Natural killer cell (primary cell): ENCODE results near the gene WDR47. TPM values are rescaled to one million over a fixed set of nuclear protein-coding genes. Genes with fewer than 3 reads are reported as not detected.

Source experiments
- ATAC-seq, 3 donors: fragments of 150-1000 bp in 2 of 3; fragments of 200-7000 bp in 1 of 3; cut with Tn5 transposase; 1 replicate in 1 of 3; 2 replicates in 2 of 3; pipeline ENCODE4 v1.10.0; 2021; ENCODE audit warnings: mild to moderate bottlenecking in 2 of 3, moderate library complexity in 2 of 3
- DNase-seq, 2 donors: peaks; one replicate each; pipeline versions ENCODE4 v3.0.0 to v3.0.0-alpha.2; 2013 to 2021; ENCODE audit warnings: mixed read lengths in 1 of 2
- H3K27ac ChIP-seq: one replicate; pipeline ENCODE4 v1.5.1; 2013; ENCODE audit warnings: mild to moderate bottlenecking, low read length
- H3K27me3 ChIP-seq: one replicate; pipeline ENCODE4 v1.6.1; 2013; ENCODE audit warnings: low read length; ENCODE audit not compliant: control insufficient read depth, insufficient read depth
- H3K36me3 ChIP-seq: one replicate; pipeline ENCODE4 v1.6.1; 2013; ENCODE audit warnings: low read length; ENCODE audit not compliant: control insufficient read depth, insufficient read depth
- H3K4me1 ChIP-seq: one replicate; pipeline ENCODE4 v1.6.1; 2013; ENCODE audit warnings: low read length; ENCODE audit not compliant: control insufficient read depth, insufficient read depth
- H3K4me3 ChIP-seq: one replicate; pipeline ENCODE4 v1.5.1; 2013; ENCODE audit warnings: low read length
- H3K9me3 ChIP-seq: one replicate; pipeline ENCODE4 v1.6.1; 2013; ENCODE audit warnings: low read length; ENCODE audit not compliant: control insufficient read depth, insufficient read depth
- H3K27ac Mint-ChIP-seq, 2 donors: one replicate each; pipeline ENCODE4 v1.8.0; 2022; ENCODE audit warnings: mild to moderate bottlenecking in 2 of 2, mixed read lengths in 2 of 2, moderate library complexity in 1 of 2
- H3K27me3 Mint-ChIP-seq, 2 donors: one replicate each; pipeline ENCODE4 v1.8.0; 2022; ENCODE audit warnings: low read depth in 2 of 2, mixed read lengths in 2 of 2
- H3K36me3 Mint-ChIP-seq: one replicate; pipeline ENCODE4 v1.8.0; 2022; ENCODE audit warnings: mixed read lengths
- H3K4me1 Mint-ChIP-seq, 2 donors: one replicate each; pipeline ENCODE4 v1.8.0; 2022; ENCODE audit warnings: mixed read lengths in 2 of 2
- H3K4me3 Mint-ChIP-seq: one replicate; pipeline ENCODE4 v1.8.0; 2022; ENCODE audit warnings: mild to moderate bottlenecking, moderate library complexity, mixed read lengths
- H3K9me3 Mint-ChIP-seq, 2 donors: one replicate each; pipeline ENCODE4 v1.8.0; 2022; ENCODE audit warnings: mixed read lengths in 2 of 2
- CTCF ChIP-seq: fragments of 200-600 bp; IDR thresholded peaks from one replicate; pipeline ENCODE4 v1.8.0; 2022; ENCODE audit warnings: antibody characterized with exemption
- WGBS: methylation state at CpG from one replicate; pipeline ENCODE4 v1.1.7; 2013; ENCODE audit warnings: missing lambda C conversion rate; ENCODE audit not compliant: insufficient coverage; 5-methylcytosine and 5-hydroxymethylcytosine counted together
- intact Hi-C: fragments of 100-400 bp; cut with micrococcal nuclease; formaldehyde crosslinking; loops from one replicate; pipeline ENCODE4 v1.14.2; 2022
- total RNA-seq, 4 donors: library from RNA; stranded (reverse); fragments of 120-200 nt in 1 of 4; gene quantifications; one replicate each; pipeline versions ENCODE4 v1.2.3 to v1.2.4, GENCODE V29; 2013 to 2022

Gene WDR47
- total RNA-seq, 3 donors from 2014 or later (not counting 1 experiment from before 2014, with no cell fraction given) = 15.7 to 21.3 (median 17.2) TPM

- TF ChIP-seq CTCF = no peak
- Histone ChIP-seq H3K36me3 (no peaks in the 10 kb centered on the region), H3K27ac (no peak overlapping the region), H3K4me1 (no peaks in the 10 kb centered on the region), H3K4me3 (no peak overlapping the region), H3K27me3 (no peaks in the 10 kb centered on the region), H3K9me3 (no peaks in the 10 kb centered on the region)
- Mint-ChIP-seq H3K9me3 (no peaks in the 10 kb centered on the region), H3K4me3 (no peak overlapping the region), H3K27ac (no peak overlapping the region), H3K36me3 (no peaks in the 10 kb centered on the region), H3K4me1 (no peaks in the 10 kb centered on the region), H3K27me3 (peaks cover 5 to 6% of the 10 kb centered on the region in 2 donors)
- intact Hi-C loops = no loop called here
- no peak for DNase-seq
- no peak for ATAC-seq
- 33% methylated on average over 1 of the region's 1 CpG for WGBS
Observed at GRCh38 chr1:109083923-109084322, 42.0 kb upstream of the WDR47 start.

- TF ChIP-seq CTCF = no peak
- no peaks in the 10 kb centered on the region for H3K36me3 Mint-ChIP-seq
- no peaks in the 10 kb centered on the region for H3K36me3 ChIP-seq
- intact Hi-C loops = no loop called here
- H3K9me3 Mint-ChIP-seq = no peaks in the 10 kb centered on the region
- no peaks in the 10 kb centered on the region for H3K4me1 Mint-ChIP-seq
- no peak overlapping the region for H3K4me3 Mint-ChIP-seq
- H3K27me3 Mint-ChIP-seq = peaks cover 5 to 6% of the 10 kb centered on the region in 2 donors
- H3K27ac Mint-ChIP-seq = no peak overlapping the region
- H3K4me1 ChIP-seq = no peaks in the 10 kb centered on the region
- DNase-seq (no peak), ATAC-seq (no peak)
- H3K27ac ChIP-seq = no peak overlapping the region
- no peaks in the 10 kb centered on the region for H3K27me3 ChIP-seq
- 95% methylated on average over 3 of the region's 3 CpGs for WGBS
- no peaks in the 10 kb centered on the region for H3K9me3 ChIP-seq
- no peak overlapping the region for H3K4me3 ChIP-seq
Observed at GRCh38 chr1:109083501-109083900, 41.6 kb upstream of the WDR47 start.

GRCh38 chr1:109080441-109081082 is 38.7 kb upstream of the WDR47 start:
- Mint-ChIP-seq H3K27ac (no peak overlapping the region), H3K9me3 (no peaks in the 10 kb centered on the region), H3K4me3 (no peak overlapping the region), H3K27me3 (peaks cover 5 to 6% of the 10 kb centered on the region in 2 donors), H3K4me1 (peaks cover 6 to 7% of the 10 kb centered on the region in 2 donors), H3K36me3 (no peaks in the 10 kb centered on the region)
- Histone ChIP-seq H3K27ac (no peak overlapping the region), H3K4me1 (peaks cover 8% of the 10 kb centered on the region), H3K4me3 (no peak overlapping the region), H3K27me3 (no peaks in the 10 kb centered on the region), H3K9me3 (no peaks in the 10 kb centered on the region), H3K36me3 (no peaks in the 10 kb centered on the region)
- intact Hi-C loops = no loop called here
- ATAC-seq = no peak
- TF ChIP-seq CTCF = no peak
- 100% methylated on average over 4 of the region's 5 CpGs for WGBS
- DNase-seq = no peak

- Mint-ChIP-seq H3K4me3 (no peak overlapping the region), H3K27me3 (peaks cover 5 to 6% of the 10 kb centered on the region in 2 donors), H3K9me3 (no peaks in the 10 kb centered on the region), H3K27ac (no peak overlapping the region), H3K4me1 (peaks cover 19% of the 10 kb centered on the region in 2 donors), H3K36me3 (no peaks in the 10 kb centered on the region)
- H3K27ac ChIP-seq = no peak overlapping the region
- H3K27me3 ChIP-seq = no peaks in the 10 kb centered on the region
- no peaks in the 10 kb centered on the region for H3K36me3 ChIP-seq
- no peak overlapping the region for H3K4me3 ChIP-seq
- peaks cover 8% of the 10 kb centered on the region for H3K4me1 ChIP-seq
- TF ChIP-seq CTCF = no peak
- no peaks in the 10 kb centered on the region for H3K9me3 ChIP-seq
- intact Hi-C loops = no loop called here
- no peak for ATAC-seq
- WGBS = 100% methylated on average over 1 of the region's 2 CpGs
- DNase-seq = no peak
Observed at GRCh38 chr1:109079240-109079622, 37.3 kb upstream of the WDR47 start.
